Hepatocyte (in vitro differentiated cells): ENCODE measurements around the gene CPED1. TPM values are rescaled to one million over a fixed set of nuclear protein-coding genes. Genes with fewer than 3 reads are reported as not detected.
"Not testable (repeated sequence)": the region's sequence is repeated elsewhere in the genome, so short reads cannot be mapped to it uniquely, and the experiment has no call there.

Source experiments
- DNase-seq: peaks from one replicate; pipeline ENCODE4 v3.0.0-alpha.2; 2016; ENCODE audit warnings: low spot score
- H2AFZ ChIP-seq: fragments of 200-600 bp; sonication (generic); 2 replicates; pipeline ENCODE4 v1.6.0; 2016; ENCODE audit warnings: antibody characterized with exemption, mild to moderate bottlenecking
- H3K27ac ChIP-seq: fragments of 200-600 bp; sonication (generic); 2 replicates; pipeline ENCODE4 v1.5.1; 2016; ENCODE audit warnings: mild to moderate bottlenecking
- H3K27me3 ChIP-seq: fragments of 200-600 bp; sonication (generic); 2 replicates; pipeline ENCODE4 v1.6.1; 2016
- H3K36me3 ChIP-seq: fragments of 200-600 bp; sonication (generic); replicated peaks from 2 replicates; pipeline ENCODE4 v1.5.1; 2016; ENCODE audit warnings: low read depth; ENCODE audit not compliant: insufficient read depth
- H3K4me1 ChIP-seq: fragments of 200-600 bp; sonication (generic); 2 replicates; pipeline ENCODE4 v1.5.1; 2016; ENCODE audit warnings: mild to moderate bottlenecking, moderate library complexity; ENCODE audit not compliant: insufficient read depth
- H3K4me2 ChIP-seq: fragments of 200-600 bp; sonication (generic); 2 replicates; pipeline ENCODE4 v1.6.0; 2016
- H3K4me3 ChIP-seq: fragments of 200-600 bp; sonication (generic); 2 replicates; pipeline ENCODE4 v1.5.1; 2016; ENCODE audit warnings: mild to moderate bottlenecking
- H3K79me2 ChIP-seq: fragments of 200-600 bp; sonication (generic); 2 replicates; pipeline ENCODE4 v1.6.0; 2017; ENCODE audit warnings: mild to moderate bottlenecking
- H3K9me2 ChIP-seq: fragments of 200-600 bp; sonication (generic); replicated peaks from 2 replicates; pipeline ENCODE4 v1.6.0; 2017; ENCODE audit warnings: mild to moderate bottlenecking; ENCODE audit not compliant: insufficient read depth
- H3K9me3 ChIP-seq: fragments of 200-600 bp; sonication (generic); 2 replicates; pipeline ENCODE4 v1.5.1; 2016; ENCODE audit warnings: low read depth, mild to moderate bottlenecking
- H4K20me1 ChIP-seq: fragments of 200-600 bp; sonication (generic); 2 replicates; pipeline ENCODE4 v1.6.0; 2016; ENCODE audit warnings: mild to moderate bottlenecking; ENCODE audit not compliant: insufficient read depth, poor library complexity, severe bottlenecking
- CTCF ChIP-seq: fragments of 200-600 bp; sonication (generic); IDR thresholded peaks from 2 replicates; pipeline ENCODE4 v1.5.1; 2016; ENCODE audit warnings: antibody characterized with exemption, mild to moderate bottlenecking; ENCODE audit not compliant: poor library complexity
- EZH2 ChIP-seq: fragments of 200-600 bp; sonication (generic); IDR thresholded peaks from 2 replicates; pipeline ENCODE4 v1.6.1; 2016; ENCODE audit warnings: antibody characterized with exemption, mild to moderate bottlenecking, borderline replicate concordance
- EZH2phosphoT487 ChIP-seq: fragments of 200-600 bp; sonication (generic); IDR thresholded peaks from one replicate; pipeline ENCODE4 v1.6.1; 2018; ENCODE audit warnings: antibody characterized with exemption, mild to moderate bottlenecking, low read depth, moderate library complexity; ENCODE audit not compliant: unreplicated experiment, severe bottlenecking
- WGBS: methylation state at CpG from one replicate; pipeline ENCODE4 v1.1.6; 2016; ENCODE audit warnings: low lambda C conversion rate; ENCODE audit errors: missing lambda C conversion rate; 5-methylcytosine and 5-hydroxymethylcytosine counted together
- polyA plus RNA-seq: library from polyadenylated mRNA; unstranded; fragments of >200 nt; fragmentation: Nextera tagmentation; extraction: Ambion mirVana; gene quantifications from 2 replicates; pipeline ENCODE4 v1.2.1, GENCODE V29; 2016
- total RNA-seq: library from RNA; depleted of rRNA; stranded (reverse); fragments of >200 nt; gene quantifications from 2 replicates; pipeline ENCODE4 v1.2.3, GENCODE V29; 2014

The CPED1 gene
- total and polyA plus RNA-seq, 2 experiments from 2014 or later: 10.1 to 30.5 TPM

GRCh38 chr7:121002048-121002756, 13.7 kb downstream of the CPED1 start:
- WGBS: 52% methylated on average over 2 of the region's 2 CpGs

GRCh38 chr7:121002757-121003200, 14.3 kb downstream of the CPED1 start:
- H3K4me2 ChIP-seq: no peak overlapping the region
- H2AFZ ChIP-seq: no peak overlapping the region
- H3K27me3 ChIP-seq: no peaks in the 10 kb centered on the region
- WGBS: 61% methylated on average over 5 of the region's 5 CpGs
- H3K4me3 ChIP-seq: no peak overlapping the region
- H3K4me1 ChIP-seq: peaks cover 29% of the 10 kb centered on the region
- peaks cover 36% of the 10 kb centered on the region for H3K79me2 ChIP-seq
- DNase-seq: no peak
- H4K20me1 ChIP-seq: no peaks in the 10 kb centered on the region
- H3K9me2 ChIP-seq: no peaks in the 10 kb centered on the region
- H3K27ac ChIP-seq: peak overlapping the region; percentile 70
- no peaks in the 10 kb centered on the region for H3K36me3 ChIP-seq
- TF ChIP-seq EZH2phosphoT487: no peak
- TF ChIP-seq CTCF: no peak
- no peak for TF ChIP-seq EZH2
- H3K9me3 ChIP-seq: no peaks in the 10 kb centered on the region

More at GRCh38 chr7:121002048-121002756, 13.7 kb downstream of the CPED1 start:
- Histone ChIP-seq H3K4me2 (peak overlapping the region; percentile 10), H2AFZ (no peak overlapping the region), H3K27ac (peak overlapping the region; percentile 65), H3K4me1 (peaks cover 25% of the 10 kb centered on the region), H4K20me1 (no peaks in the 10 kb centered on the region), H3K27me3 (no peaks in the 10 kb centered on the region), H3K9me3 (no peaks in the 10 kb centered on the region), H3K79me2 (peaks cover 36% of the 10 kb centered on the region), H3K9me2 (no peaks in the 10 kb centered on the region), H3K36me3 (no peaks in the 10 kb centered on the region), H3K4me3 (no peak overlapping the region)
- TF ChIP-seq EZH2: no peak
- TF ChIP-seq EZH2phosphoT487: no peak
- TF ChIP-seq CTCF: no peak
- DNase-seq: no peak

DNA sequence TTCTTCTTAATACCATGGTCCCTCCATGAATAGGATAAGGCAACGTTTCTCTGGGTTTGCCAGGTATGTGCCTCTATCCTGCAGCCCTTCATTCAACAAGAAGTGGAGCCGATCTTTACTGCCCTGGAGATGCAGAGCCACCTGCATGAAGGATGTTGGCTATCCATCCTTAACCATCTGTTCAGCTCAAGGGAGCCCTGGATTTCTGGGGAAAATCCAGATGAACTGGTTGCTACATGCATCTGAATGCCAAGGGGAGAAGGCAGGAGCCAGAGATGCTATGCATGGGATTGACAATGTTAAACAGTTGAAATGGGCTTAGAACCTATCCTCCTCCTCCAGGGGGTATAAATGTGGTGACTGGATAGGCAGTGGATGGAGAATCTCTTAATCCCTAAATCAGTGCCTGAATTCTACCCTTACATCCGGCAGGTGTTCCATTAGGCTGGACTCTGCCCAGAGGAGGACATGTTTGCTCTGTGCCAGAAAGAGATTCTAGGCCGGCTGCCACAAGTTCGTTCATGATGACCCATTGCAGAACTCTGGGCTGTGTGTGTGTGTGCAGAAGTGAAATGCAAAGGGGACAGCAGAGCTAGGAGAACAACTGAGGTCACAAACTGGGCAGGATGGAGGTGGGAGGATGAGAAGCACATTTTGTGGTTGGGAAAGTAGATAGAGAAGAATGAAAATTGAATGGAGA, 15.6 kb downstream of the CPED1 start:
- Histone ChIP-seq H3K9me2 (no peaks in the 10 kb centered on the region), H3K79me2 (peaks cover 36% of the 10 kb centered on the region), H3K4me3 (no peak overlapping the region), H3K27ac (peak overlapping the region; percentile 70), H3K27me3 (no peaks in the 10 kb centered on the region), H3K9me3 (no peaks in the 10 kb centered on the region), H3K36me3 (no peaks in the 10 kb centered on the region), H3K4me1 (peaks cover 21% of the 10 kb centered on the region), H2AFZ (no peak overlapping the region), H3K4me2 (no peak overlapping the region), H4K20me1 (no peaks in the 10 kb centered on the region)
- no peak for TF ChIP-seq EZH2phosphoT487
- TF ChIP-seq EZH2: no peak
- TF ChIP-seq CTCF: no peak
- DNase-seq: no peak
- WGBS: 91% methylated on average over 5 of the region's 5 CpGs

- not testable (repeated sequence) for H3K4me2 ChIP-seq, H3K27me3 ChIP-seq, DNase-seq, H3K9me2 ChIP-seq, H3K4me3 ChIP-seq, H3K36me3 ChIP-seq, H4K20me1 ChIP-seq, H2AFZ ChIP-seq, H3K9me3 ChIP-seq, H3K27ac ChIP-seq
- Histone ChIP-seq H3K4me1 (peaks cover 19% of the 10 kb centered on the region), H3K79me2 (peaks cover 38% of the 10 kb centered on the region)
- WGBS: 94% methylated on average over 4 of the region's 4 CpGs
These were observed 16.5 kb downstream of the CPED1 start for GRCh38 chr7:121005058-121005457.
